ENCODE results near the gene MS4A1.

DNA sequence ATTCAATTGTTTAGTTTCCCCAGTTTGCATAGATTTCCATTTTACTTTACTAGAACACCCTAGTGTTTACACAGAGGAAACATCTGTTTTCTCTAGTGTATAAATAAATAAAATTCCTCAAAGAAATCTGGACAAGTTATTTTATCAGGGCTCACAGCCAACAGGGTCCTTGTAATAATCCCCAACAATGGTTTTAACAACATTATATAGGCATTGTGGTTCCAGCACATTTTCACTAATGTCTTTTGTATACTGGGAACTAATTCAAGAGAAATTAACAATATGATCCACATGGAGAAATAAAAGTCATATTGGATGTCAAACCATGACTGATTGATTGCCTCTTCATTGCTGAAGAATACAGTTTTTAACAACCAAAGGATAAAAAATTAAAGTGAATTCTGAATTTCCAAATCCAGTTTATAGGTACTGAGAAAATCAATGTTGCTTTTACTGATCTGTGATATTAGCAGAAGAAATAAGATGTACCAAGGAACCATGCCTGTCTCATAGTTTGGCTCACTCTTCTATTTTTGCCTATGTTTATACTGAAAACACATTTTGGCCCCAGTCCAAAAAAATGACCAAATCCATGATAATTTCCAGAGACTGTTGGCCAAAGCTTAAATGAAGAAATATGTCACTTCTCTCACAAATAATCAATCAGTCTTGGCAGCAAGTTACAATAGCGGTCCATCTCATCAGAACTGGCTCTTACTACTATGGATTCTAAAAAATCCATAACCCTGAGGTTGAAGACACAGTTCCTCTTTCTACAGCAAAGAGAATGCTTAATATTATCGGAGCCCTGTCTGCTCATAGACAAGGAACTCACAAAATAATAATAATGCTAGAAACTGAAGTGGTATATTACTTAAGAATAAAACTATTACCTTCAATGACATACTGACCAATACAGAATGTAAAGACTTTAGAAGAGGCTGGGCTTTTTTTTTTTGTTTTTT lies 58.1 kb downstream of the MS4A1 start:
- TF ChIP-seq, protein P1, sequence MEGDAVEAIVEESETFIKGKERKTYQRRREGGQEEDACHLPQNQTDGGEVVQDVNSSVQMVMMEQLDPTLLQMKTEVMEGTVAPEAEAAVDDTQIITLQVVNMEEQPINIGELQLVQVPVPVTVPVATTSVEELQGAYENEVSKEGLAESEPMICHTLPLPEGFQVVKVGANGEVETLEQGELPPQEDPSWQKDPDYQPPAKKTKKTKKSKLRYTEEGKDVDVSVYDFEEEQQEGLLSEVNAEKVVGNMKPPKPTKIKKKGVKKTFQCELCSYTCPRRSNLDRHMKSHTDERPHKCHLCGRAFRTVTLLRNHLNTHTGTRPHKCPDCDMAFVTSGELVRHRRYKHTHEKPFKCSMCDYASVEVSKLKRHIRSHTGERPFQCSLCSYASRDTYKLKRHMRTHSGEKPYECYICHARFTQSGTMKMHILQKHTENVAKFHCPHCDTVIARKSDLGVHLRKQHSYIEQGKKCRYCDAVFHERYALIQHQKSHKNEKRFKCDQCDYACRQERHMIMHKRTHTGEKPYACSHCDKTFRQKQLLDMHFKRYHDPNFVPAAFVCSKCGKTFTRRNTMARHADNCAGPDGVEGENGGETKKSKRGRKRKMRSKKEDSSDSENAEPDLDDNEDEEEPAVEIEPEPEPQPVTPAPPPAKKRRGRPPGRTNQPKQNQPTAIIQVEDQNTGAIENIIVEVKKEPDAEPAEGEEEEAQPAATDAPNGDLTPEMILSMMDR (IDR thresholded peaks at IDR 0.05; ENCODE audit: low read depth, low read length), result no peak
- no peak for TF ChIP-seq EZH2phosphoT487 (IDR thresholded peaks at IDR 0.05; ENCODE audit: low read depth)
